GM23338 (cell line): ENCODE measurements around the gene FNDC3B. TPM values are rescaled to one million over a fixed set of nuclear protein-coding genes. Genes with fewer than 3 reads are reported as not detected.

ENCODE experiments used
- ATAC-seq: fragments of 200-7000 bp; cut with Tn5 transposase; 3 replicates; pipeline ENCODE4 v1.9.1; 2020
- DNase-seq: peaks from one replicate; pipeline ENCODE4 v3.0.0-alpha.2; 2015; ENCODE audit warnings: low spot score
- H2AFZ ChIP-seq: fragments of 200-600 bp; sonication (generic); 2 replicates; pipeline ENCODE4 v1.8.0; 2016; ENCODE audit warnings: antibody characterized with exemption, mild to moderate bottlenecking, moderate library complexity
- H3F3A ChIP-seq: fragments of 200-600 bp; sonication (generic); replicated peaks from 2 replicates; pipeline ENCODE4 v1.8.0; 2017; ENCODE audit warnings: antibody characterized with exemption, mixed run types, low read depth
- H3K27ac ChIP-seq: fragments of 200-600 bp; sonication (generic); 2 replicates; pipeline ENCODE4 v1.6.1; 2016; ENCODE audit warnings: low read depth
- H3K27me3 ChIP-seq: fragments of 200-600 bp; sonication (generic); 2 replicates; pipeline ENCODE4 v1.8.0; 2016; ENCODE audit warnings: mild to moderate bottlenecking, mixed run types, moderate library complexity; ENCODE audit not compliant: insufficient read depth
- H3K36me3 ChIP-seq: fragments of 200-600 bp; sonication (generic); 2 replicates; pipeline ENCODE4 v1.8.0; 2016; ENCODE audit warnings: mild to moderate bottlenecking; ENCODE audit not compliant: insufficient read depth
- H3K4me1 ChIP-seq: fragments of 200-600 bp; sonication (generic); 2 replicates; pipeline ENCODE4 v1.8.0; 2016; ENCODE audit warnings: mild to moderate bottlenecking, moderate library complexity; ENCODE audit not compliant: insufficient read depth
- H3K4me2 ChIP-seq: fragments of 200-600 bp; sonication (generic); 2 replicates; pipeline ENCODE4 v1.7.1; 2017; ENCODE audit warnings: mixed run types
- H3K4me3 ChIP-seq: fragments of 200-600 bp; sonication (generic); 2 replicates; pipeline ENCODE4 v1.6.1; 2016; ENCODE audit warnings: mixed run types
- H3K79me2 ChIP-seq: fragments of 200-600 bp; sonication (generic); replicated peaks from 2 replicates; pipeline ENCODE4 v1.8.0; 2017; ENCODE audit warnings: mild to moderate bottlenecking; ENCODE audit not compliant: insufficient read depth
- H3K9me2 ChIP-seq: fragments of 200-600 bp; sonication (generic); 2 replicates; pipeline ENCODE4 v1.8.0; 2017; ENCODE audit not compliant: insufficient read depth
- H4K20me1 ChIP-seq: fragments of 200-600 bp; sonication (generic); replicated peaks from 2 replicates; pipeline ENCODE4 v1.8.0; 2017; ENCODE audit warnings: mild to moderate bottlenecking; ENCODE audit not compliant: insufficient read depth
- H3K27ac Mint-ChIP-seq: 2 replicates; pipeline ENCODE4 v1.8.0; 2020; ENCODE audit warnings: inconsistent platforms, mild to moderate bottlenecking, moderate library complexity, mixed read lengths
- H3K27me3 Mint-ChIP-seq: 3 replicates; pipeline ENCODE4 v1.8.0; 2022; ENCODE audit warnings: low read depth, mild to moderate bottlenecking, moderate library complexity, mixed read lengths, inconsistent platforms; ENCODE audit not compliant: insufficient read depth, poor library complexity
- H3K36me3 Mint-ChIP-seq: 3 replicates; pipeline ENCODE4 v1.8.0; 2021; ENCODE audit warnings: low read depth, mild to moderate bottlenecking, inconsistent platforms, moderate library complexity, mixed read lengths
- H3K4me1 Mint-ChIP-seq: 3 replicates; pipeline ENCODE4 v1.8.0; 2020; ENCODE audit warnings: mild to moderate bottlenecking, inconsistent platforms, mixed read lengths
- H3K4me3 Mint-ChIP-seq: 3 replicates; pipeline ENCODE4 v1.8.0; 2021; ENCODE audit warnings: moderate library complexity, mild to moderate bottlenecking, inconsistent platforms, mixed read lengths
- H3K9me3 Mint-ChIP-seq: 3 replicates; pipeline ENCODE4 v1.8.0; 2020; ENCODE audit warnings: moderate library complexity, mild to moderate bottlenecking, inconsistent platforms, mixed read lengths
- CREB1 ChIP-seq: fragments of 250-450 bp; sonication (Bioruptor Pico); IDR thresholded peaks from 2 replicates; pipeline ENCODE4 v1.5.0; 2020; ENCODE audit warnings: low read depth, mild to moderate bottlenecking, moderate library complexity
- EZH2 ChIP-seq: fragments of 200-600 bp; sonication (generic); IDR thresholded peaks from one replicate; pipeline ENCODE4 v1.8.0; 2017; ENCODE audit warnings: antibody characterized with exemption, mild to moderate bottlenecking, low read depth; ENCODE audit not compliant: unreplicated experiment
- EZH2phosphoT487 ChIP-seq: fragments of 200-600 bp; sonication (generic); IDR thresholded peaks from one replicate; pipeline ENCODE4 v1.8.1; 2018; ENCODE audit warnings: antibody characterized with exemption; ENCODE audit not compliant: unreplicated experiment
- JUNB ChIP-seq: IDR thresholded peaks from one replicate; pipeline ENCODE4 v1.6.1; 2016; ENCODE audit warnings: antibody characterized with exemption; ENCODE audit not compliant: unreplicated experiment
- NANOG ChIP-seq: IDR thresholded peaks from 2 replicates; pipeline ENCODE4 v1.6.1; 2016; ENCODE audit warnings: antibody characterized with exemption, borderline replicate concordance
- POLR2AphosphoS5 ChIP-seq: IDR thresholded peaks from 2 replicates; pipeline ENCODE4 v1.6.1; 2016; ENCODE audit warnings: antibody characterized with exemption, low read depth
- STAT1 ChIP-seq: IDR thresholded peaks from one replicate; pipeline ENCODE4 v1.6.1; 2016; ENCODE audit warnings: antibody characterized with exemption; ENCODE audit not compliant: unreplicated experiment
- ZNF114 ChIP-seq: fragments of 250-450 bp; sonication (Bioruptor Pico); IDR thresholded peaks from 2 replicates; pipeline ENCODE4 v1.5.0; 2020; ENCODE audit warnings: mild to moderate bottlenecking, moderate library complexity
- ZNF331 ChIP-seq: fragments of 250-450 bp; sonication (Bioruptor Pico); IDR thresholded peaks from 2 replicates; pipeline ENCODE4 v1.5.0; 2020; ENCODE audit warnings: low read depth, mild to moderate bottlenecking, moderate library complexity
- polyA plus RNA-seq: library from polyadenylated mRNA; unstranded; fragments of >200 nt; fragmentation: Nextera tagmentation; extraction: Ambion mirVana; gene quantifications from 2 replicates; pipeline ENCODE4 v1.2.1, GENCODE V29; 2016
- total RNA-seq: library from RNA; depleted of rRNA; stranded (reverse); fragments of >200 nt; shearing (Covaris generic); gene quantifications from 2 replicates; pipeline ENCODE4 v1.2.3, GENCODE V29; 2014
- TF ChIP-seq, protein P1 (sequence below), 2 experiments: fragments of 200-600 bp in 1 of 2; sonication (generic) in 1 of 2; conservative IDR thresholded peaks; 2 replicates each; pipeline versions ENCODE4 v1.5.1 to v1.6.1; 2016 to 2017; ENCODE audit warnings: antibody characterized with exemption in 2 of 2, low read depth in 2 of 2, mild to moderate bottlenecking in 2 of 2, moderate library complexity in 1 of 2
- TF ChIP-seq, protein P2 (sequence below): IDR thresholded peaks from one replicate; pipeline ENCODE4 v1.6.1; 2018; ENCODE audit warnings: antibody characterized with exemption; ENCODE audit not compliant: unreplicated experiment
- TF ChIP-seq, protein P3 (sequence below): IDR thresholded peaks from 2 replicates; pipeline ENCODE4 v1.6.1; 2016; ENCODE audit warnings: antibody characterized with exemption

The FNDC3B gene
- total and polyA plus RNA-seq, 2 experiments from 2014 or later, result 19.1 to 55.4 TPM

DNA sequence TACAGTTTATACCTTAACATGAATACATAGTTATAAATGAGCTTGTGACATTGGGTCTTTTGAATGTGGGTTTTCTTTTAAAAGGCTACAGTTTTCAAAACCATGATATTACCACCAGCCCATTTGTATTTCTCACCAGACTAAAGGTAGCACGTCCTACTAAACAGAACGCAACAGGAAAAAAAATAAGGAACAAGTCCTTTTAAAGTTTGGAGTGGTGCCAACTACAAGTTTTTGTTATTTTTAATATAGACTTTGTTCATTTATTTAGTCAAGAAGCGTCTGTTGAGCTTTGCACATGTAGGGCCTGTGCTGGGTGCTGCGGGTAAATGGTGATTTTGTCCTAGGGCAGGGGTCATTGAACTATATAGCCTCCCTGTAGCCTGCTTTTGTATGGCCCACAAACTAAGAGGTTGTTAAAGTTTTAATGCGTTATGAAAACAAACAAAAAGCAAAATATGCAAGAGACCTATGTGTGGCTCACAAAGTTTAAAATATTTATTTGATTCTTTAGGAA is 244.5 kb downstream of the FNDC3B start:
- DNase-seq, result no peak
- no peak for TF ChIP-seq JUNB
- TF ChIP-seq NANOG, result no peak
- TF ChIP-seq EZH2, result no peak
- TF ChIP-seq EZH2phosphoT487, result no peak
- TF ChIP-seq, protein P1, sequence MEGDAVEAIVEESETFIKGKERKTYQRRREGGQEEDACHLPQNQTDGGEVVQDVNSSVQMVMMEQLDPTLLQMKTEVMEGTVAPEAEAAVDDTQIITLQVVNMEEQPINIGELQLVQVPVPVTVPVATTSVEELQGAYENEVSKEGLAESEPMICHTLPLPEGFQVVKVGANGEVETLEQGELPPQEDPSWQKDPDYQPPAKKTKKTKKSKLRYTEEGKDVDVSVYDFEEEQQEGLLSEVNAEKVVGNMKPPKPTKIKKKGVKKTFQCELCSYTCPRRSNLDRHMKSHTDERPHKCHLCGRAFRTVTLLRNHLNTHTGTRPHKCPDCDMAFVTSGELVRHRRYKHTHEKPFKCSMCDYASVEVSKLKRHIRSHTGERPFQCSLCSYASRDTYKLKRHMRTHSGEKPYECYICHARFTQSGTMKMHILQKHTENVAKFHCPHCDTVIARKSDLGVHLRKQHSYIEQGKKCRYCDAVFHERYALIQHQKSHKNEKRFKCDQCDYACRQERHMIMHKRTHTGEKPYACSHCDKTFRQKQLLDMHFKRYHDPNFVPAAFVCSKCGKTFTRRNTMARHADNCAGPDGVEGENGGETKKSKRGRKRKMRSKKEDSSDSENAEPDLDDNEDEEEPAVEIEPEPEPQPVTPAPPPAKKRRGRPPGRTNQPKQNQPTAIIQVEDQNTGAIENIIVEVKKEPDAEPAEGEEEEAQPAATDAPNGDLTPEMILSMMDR (conservative IDR thresholded peaks at IDR 0.05; ENCODE audit: low read depth in 2 of 2), result no peak
- no peak for TF ChIP-seq CREB1 (CRISPR knock-in tag)
- TF ChIP-seq, protein P2, sequence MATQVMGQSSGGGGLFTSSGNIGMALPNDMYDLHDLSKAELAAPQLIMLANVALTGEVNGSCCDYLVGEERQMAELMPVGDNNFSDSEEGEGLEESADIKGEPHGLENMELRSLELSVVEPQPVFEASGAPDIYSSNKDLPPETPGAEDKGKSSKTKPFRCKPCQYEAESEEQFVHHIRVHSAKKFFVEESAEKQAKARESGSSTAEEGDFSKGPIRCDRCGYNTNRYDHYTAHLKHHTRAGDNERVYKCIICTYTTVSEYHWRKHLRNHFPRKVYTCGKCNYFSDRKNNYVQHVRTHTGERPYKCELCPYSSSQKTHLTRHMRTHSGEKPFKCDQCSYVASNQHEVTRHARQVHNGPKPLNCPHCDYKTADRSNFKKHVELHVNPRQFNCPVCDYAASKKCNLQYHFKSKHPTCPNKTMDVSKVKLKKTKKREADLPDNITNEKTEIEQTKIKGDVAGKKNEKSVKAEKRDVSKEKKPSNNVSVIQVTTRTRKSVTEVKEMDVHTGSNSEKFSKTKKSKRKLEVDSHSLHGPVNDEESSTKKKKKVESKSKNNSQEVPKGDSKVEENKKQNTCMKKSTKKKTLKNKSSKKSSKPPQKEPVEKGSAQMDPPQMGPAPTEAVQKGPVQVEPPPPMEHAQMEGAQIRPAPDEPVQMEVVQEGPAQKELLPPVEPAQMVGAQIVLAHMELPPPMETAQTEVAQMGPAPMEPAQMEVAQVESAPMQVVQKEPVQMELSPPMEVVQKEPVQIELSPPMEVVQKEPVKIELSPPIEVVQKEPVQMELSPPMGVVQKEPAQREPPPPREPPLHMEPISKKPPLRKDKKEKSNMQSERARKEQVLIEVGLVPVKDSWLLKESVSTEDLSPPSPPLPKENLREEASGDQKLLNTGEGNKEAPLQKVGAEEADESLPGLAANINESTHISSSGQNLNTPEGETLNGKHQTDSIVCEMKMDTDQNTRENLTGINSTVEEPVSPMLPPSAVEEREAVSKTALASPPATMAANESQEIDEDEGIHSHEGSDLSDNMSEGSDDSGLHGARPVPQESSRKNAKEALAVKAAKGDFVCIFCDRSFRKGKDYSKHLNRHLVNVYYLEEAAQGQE, result no peak
- no peak for TF ChIP-seq STAT1
- Histone ChIP-seq H4K20me1 (no peaks in the 10 kb centered on the region), H3K79me2 (peaks cover 7% of the 10 kb centered on the region), H3K4me3 (no peak overlapping the region), H3K9me2 (no peaks in the 10 kb centered on the region), H3K36me3 (no peaks in the 10 kb centered on the region; the same call in 1 of the 2 replicates), H3K4me2 (no peak overlapping the region), H3K4me1 (peaks cover 4% of the 10 kb centered on the region; the same call in 1 of the 2 replicates), H3F3A (no peaks in the 10 kb centered on the region), H3K27ac (no peak overlapping the region), H2AFZ (no peak overlapping the region), H3K27me3 (no peaks in the 10 kb centered on the region)
- Mint-ChIP-seq H3K4me3 (no peak overlapping the region), H3K36me3 (peaks cover 9% of the 10 kb centered on the region; the same call in 2 of the 3 replicates), H3K27ac (no peak overlapping the region), H3K9me3 (no peaks in the 10 kb centered on the region; the same call in 2 of the 3 replicates), H3K27me3 (no peaks in the 10 kb centered on the region), H3K4me1 (peaks cover 13% of the 10 kb centered on the region; the same call in 2 of the 3 replicates)
- ATAC-seq, result no peak

DNA sequence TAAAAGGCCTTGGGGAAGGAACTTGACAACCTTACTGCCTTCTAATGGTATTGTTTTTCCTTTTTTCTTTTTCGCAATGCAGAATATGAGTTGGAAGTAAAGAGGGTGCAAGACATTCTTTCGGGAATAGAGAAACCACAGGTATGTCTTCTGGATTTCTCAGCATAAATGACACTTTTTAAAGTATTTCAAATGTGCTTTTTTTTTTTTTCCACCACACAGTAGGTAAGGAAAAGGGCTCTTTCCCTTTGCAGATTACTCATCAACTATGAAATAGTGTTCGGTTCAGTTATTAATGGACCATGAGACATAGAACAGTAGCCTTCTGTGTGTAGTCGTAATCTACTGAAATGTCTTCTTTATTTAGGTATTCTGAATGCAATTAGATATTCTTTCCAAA is 246.5 kb downstream of the FNDC3B start:
- no peaks in the 10 kb centered on the region for H3F3A ChIP-seq
- no peaks in the 10 kb centered on the region; the same call in 1 of the 2 replicates for H3K36me3 ChIP-seq
- no peaks in the 10 kb centered on the region for H3K9me2 ChIP-seq
- no peaks in the 10 kb centered on the region; the same call in 1 of the 2 replicates for H4K20me1 ChIP-seq
- H3K27me3 ChIP-seq, result no peaks in the 10 kb centered on the region
- H3K4me2 ChIP-seq, result no peak overlapping the region
- no peak for DNase-seq
- ATAC-seq, result no peak
- H3K4me1 ChIP-seq, result no peaks in the 10 kb centered on the region
- no peak overlapping the region for H3K27ac ChIP-seq
- H3K27ac Mint-ChIP-seq, result no peak overlapping the region
- H2AFZ ChIP-seq, result no peak overlapping the region
- H3K4me3 Mint-ChIP-seq, result no peak overlapping the region
- no peaks in the 10 kb centered on the region; the same call in 2 of the 3 replicates for H3K9me3 Mint-ChIP-seq
- no peaks in the 10 kb centered on the region for H3K27me3 Mint-ChIP-seq
- no peak overlapping the region for H3K4me3 ChIP-seq
- H3K4me1 Mint-ChIP-seq, result peaks cover 14% of the 10 kb centered on the region
- H3K79me2 ChIP-seq, result peaks cover 10% of the 10 kb centered on the region
- H3K36me3 Mint-ChIP-seq, result peaks cover 6% of the 10 kb centered on the region; the same call in 2 of the 3 replicates
- no peak for TF ChIP-seq ZNF331
- TF ChIP-seq POLR2AphosphoS5, result no peak
- no peak for TF ChIP-seq CREB1 (CRISPR knock-in tag)
- TF ChIP-seq NANOG, result no peak
- no peak for TF ChIP-seq ZNF114
- no peak for TF ChIP-seq STAT1
- TF ChIP-seq, protein P2, result no peak
- TF ChIP-seq EZH2, result no peak
- TF ChIP-seq, protein P3, sequence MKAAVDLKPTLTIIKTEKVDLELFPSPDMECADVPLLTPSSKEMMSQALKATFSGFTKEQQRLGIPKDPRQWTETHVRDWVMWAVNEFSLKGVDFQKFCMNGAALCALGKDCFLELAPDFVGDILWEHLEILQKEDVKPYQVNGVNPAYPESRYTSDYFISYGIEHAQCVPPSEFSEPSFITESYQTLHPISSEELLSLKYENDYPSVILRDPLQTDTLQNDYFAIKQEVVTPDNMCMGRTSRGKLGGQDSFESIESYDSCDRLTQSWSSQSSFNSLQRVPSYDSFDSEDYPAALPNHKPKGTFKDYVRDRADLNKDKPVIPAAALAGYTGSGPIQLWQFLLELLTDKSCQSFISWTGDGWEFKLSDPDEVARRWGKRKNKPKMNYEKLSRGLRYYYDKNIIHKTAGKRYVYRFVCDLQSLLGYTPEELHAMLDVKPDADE, result no peak
- TF ChIP-seq JUNB, result no peak
